GM21723 (cell line): ENCODE results near the gene PTTG1IP.

Experiments
- ATAC-seq: cut with Tn5 transposase; IDR thresholded peaks from one replicate; pipeline ENCODE4 v1.9.1; 2021; ENCODE audit warnings: mild to moderate bottlenecking, moderate library complexity; ENCODE audit not compliant: unreplicated experiment

Gene PTTG1IP

GRCh38 chr21:44813149-44813548 lies 60.3 kb downstream of the PTTG1IP start:
- no peak for ATAC-seq

- no peak for ATAC-seq
Measured at GRCh38 chr21:44812640-44813039, 60.9 kb downstream of the PTTG1IP start.

- ATAC-seq: no peak
Measured at GRCh38 chr21:44810779-44811178, 62.7 kb downstream of the PTTG1IP start.

DNA sequence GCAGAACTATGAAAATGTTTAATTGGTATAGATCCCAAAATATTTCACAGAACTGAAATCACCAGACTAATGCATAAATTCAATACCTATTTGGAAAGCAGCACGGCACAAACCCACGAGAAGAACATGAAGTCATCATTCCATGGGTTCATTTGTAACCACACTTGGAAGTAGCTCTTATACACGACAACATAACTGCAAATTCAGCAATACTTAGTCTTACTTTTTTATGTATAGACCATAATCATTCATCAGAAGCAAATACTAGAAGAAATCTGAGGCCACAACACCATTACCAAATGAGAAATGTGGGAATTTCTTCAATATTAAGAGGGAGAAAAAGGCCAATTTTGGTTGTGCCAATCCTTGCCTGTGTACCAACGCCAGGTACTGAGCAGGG lies 67.6 kb downstream of the PTTG1IP start:
- ATAC-seq: no peak

DNA sequence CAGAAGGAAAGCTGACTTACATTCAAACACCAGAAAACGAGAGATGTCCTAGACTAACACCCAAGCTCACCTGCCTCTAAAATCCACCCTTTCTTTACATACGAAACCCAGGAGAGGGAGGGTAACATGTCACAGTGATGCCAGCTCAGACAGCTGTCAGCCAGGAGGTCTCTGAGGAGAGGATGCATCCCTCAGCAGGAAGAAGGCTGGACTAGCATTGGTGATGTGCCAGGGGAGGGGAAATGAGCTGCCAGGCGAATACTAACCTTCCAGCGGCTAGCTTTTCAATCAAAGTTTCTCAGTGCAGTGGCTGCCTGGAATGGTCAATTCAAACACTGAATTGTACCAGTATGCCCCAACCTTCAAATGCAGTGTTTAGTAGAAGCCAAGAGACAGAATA lies 68.3 kb downstream of the PTTG1IP start:
- ATAC-seq: no peak

DNA sequence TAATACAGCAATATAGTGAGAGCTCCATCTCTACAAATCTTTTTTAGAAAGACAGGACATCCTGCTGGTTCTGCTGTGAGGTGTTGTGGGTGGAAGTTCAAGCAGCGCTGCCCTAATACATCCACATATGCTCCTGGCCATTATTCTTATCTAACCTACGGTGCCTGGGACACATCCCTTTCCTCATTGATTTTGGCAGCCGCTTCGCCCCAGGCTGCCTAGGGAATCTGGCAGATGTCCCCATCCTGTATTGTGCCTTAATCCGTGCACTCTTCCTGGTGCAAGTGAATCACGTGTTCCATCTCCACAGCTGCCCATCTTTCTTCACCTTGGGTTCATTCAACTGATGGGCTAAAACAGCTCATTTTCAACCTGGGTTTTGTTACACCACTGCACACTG lies 68.7 kb downstream of the PTTG1IP start:
- ATAC-seq: no peak

- ATAC-seq: no peak
Measured at GRCh38 chr21:44803651-44804050, 69.8 kb downstream of the PTTG1IP start.

DNA sequence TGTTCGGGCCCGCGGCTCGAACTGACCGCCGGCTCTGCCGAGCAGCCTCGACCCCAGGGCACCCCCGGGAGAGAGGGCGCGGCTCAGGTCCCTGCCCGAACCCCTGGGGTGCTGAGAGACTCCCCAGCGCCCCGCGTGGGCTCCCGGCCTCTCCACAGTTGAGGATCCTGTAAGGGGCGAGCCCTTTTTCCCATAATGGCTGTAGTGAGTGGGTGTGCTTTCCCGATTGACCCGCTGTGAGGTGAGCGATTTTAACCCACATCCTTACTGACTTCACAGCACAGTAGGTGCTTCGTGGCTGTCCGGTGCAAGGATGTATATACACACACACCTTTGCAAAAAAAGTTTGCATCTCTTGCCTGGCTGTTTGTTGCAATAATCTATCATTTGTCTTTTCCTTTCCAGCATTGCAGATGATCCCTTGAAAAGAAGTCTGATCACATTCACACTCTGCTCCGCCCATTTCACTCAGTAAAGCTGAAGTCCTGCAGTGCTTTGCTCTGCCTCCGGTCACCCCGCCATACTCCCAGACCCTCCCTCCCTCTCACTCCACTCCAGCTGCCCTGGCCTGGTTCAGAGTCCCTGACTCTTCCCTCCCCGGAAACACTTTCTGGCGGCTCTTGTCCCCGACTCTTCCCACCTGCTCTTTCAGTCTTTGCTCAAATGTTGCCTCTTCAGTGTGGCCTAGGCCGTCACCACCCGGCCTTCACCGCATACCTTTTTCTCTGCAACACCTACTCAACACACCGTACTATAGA lies 70.9 kb downstream of the PTTG1IP start:
- peak; percentile 17 for ATAC-seq

GRCh38 chr21:44801468-44802395 lies 71.8 kb downstream of the PTTG1IP start, which contains the start of gene UBE2G2:
Gene UBE2G2 (minus strand): TSS chr21:44801820. CDS start chr21:44801748, 72 bp downstream.
- ATAC-seq: peak; percentile 84

- peak; percentile 49 for ATAC-seq
Measured at GRCh38 chr21:44800971-44801467, 72.5 kb downstream of the PTTG1IP start.

- ATAC-seq: no peak
Measured at GRCh38 chr21:44800103-44800502, 73.4 kb downstream of the PTTG1IP start.

- ATAC-seq: no peak
Measured at GRCh38 chr21:44799646-44800045, 73.8 kb downstream of the PTTG1IP start.
